Measurements from ENCODE around the gene ASGR2. TPM values are rescaled to one million over a fixed set of nuclear protein-coding genes. Genes with fewer than 3 reads are reported as not detected.
"Not testable (repeated sequence)": the region's sequence is repeated elsewhere in the genome, so short reads cannot be mapped to it uniquely, and the experiment has no call there.

ASGR2 gene, protein sequence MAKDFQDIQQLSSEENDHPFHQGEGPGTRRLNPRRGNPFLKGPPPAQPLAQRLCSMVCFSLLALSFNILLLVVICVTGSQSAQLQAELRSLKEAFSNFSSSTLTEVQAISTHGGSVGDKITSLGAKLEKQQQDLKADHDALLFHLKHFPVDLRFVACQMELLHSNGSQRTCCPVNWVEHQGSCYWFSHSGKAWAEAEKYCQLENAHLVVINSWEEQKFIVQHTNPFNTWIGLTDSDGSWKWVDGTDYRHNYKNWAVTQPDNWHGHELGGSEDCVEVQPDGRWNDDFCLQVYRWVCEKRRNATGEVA
- total RNA-seq: not detected in 2 replicates

DNA sequence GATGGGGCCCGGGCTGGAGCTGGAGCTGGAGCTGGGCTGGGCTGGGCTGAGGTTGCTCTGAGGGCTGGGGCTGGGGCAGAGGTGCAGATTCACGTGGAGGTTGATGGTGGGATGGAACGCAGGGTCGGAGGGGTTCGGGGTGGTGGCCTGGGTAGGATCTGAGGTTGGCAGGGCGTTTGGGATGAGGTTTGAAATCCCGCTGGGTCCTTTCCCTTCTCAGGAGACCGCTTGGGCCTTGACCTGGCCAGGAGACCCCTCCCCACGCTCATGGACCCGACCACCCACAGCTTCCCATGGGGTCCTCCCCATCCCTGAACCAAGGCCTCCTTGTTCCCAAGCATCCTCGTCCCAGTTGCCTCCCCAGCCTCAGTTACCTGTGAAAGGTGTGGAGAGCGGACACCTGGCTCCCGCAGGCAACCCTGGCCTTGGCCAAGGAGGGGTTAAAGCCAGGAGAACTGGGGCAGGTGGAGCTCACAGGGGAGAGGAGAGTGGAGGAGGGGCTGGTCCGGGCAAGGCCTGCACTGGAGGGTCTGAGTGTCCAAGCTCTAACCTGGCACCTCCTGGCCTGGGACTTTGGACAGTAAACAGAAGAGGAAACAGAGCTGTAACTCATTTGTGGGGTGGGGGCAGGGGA is at the start of gene ASGR2:
Gene ASGR2, minus strand, starts transcription at position 582 of the 634 bp plus-strand sequence. CDS start 582 bp downstream, outside the sequence.
- DNase-seq (ENCODE audit: low read depth): no peak
- TF ChIP-seq, protein P1, sequence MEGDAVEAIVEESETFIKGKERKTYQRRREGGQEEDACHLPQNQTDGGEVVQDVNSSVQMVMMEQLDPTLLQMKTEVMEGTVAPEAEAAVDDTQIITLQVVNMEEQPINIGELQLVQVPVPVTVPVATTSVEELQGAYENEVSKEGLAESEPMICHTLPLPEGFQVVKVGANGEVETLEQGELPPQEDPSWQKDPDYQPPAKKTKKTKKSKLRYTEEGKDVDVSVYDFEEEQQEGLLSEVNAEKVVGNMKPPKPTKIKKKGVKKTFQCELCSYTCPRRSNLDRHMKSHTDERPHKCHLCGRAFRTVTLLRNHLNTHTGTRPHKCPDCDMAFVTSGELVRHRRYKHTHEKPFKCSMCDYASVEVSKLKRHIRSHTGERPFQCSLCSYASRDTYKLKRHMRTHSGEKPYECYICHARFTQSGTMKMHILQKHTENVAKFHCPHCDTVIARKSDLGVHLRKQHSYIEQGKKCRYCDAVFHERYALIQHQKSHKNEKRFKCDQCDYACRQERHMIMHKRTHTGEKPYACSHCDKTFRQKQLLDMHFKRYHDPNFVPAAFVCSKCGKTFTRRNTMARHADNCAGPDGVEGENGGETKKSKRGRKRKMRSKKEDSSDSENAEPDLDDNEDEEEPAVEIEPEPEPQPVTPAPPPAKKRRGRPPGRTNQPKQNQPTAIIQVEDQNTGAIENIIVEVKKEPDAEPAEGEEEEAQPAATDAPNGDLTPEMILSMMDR (IDR thresholded peaks at IDR 0.05; ENCODE audit: insufficient read depth, low read length, poor library complexity, severe bottlenecking): no peak
- H3K4me3 ChIP-seq (ENCODE audit: low read depth, low read length): no peak within 1 kb of the TSS
- H3K27me3 ChIP-seq (ENCODE audit: control insufficient read depth, insufficient read depth, low read length): peaks cover 5% of the 10 kb centered on the region
- H3K36me3 ChIP-seq (ENCODE audit: control insufficient read depth, insufficient read depth, low read length): no peaks in the 10 kb centered on the region

DNA sequence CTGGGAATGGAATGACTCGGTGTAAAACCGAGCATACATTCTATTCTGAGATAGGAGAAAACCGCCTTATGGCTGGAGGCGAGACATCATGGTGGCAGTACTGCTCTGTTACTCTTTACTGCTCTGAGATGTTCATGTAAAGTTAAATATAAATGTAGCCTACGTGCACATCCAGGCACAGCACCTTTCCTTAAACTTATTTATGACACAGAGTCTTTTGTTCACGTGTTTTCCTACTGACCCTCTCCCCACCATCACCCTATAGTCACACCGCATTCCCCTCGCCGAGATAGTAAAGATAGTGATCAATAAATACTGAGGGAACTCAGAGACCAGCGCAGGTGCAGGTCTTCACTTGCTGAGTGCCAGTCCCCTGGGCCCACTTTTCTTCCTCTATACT is 44.9 kb upstream of the ASGR2 start:
- not testable (repeated sequence) for H3K27me3 ChIP-seq (ENCODE audit: control insufficient read depth, insufficient read depth, low read length); H3K4me3 ChIP-seq (ENCODE audit: low read depth, low read length); H3K36me3 ChIP-seq (ENCODE audit: control insufficient read depth, insufficient read depth, low read length); DNase-seq (ENCODE audit: low read depth)

DNA sequence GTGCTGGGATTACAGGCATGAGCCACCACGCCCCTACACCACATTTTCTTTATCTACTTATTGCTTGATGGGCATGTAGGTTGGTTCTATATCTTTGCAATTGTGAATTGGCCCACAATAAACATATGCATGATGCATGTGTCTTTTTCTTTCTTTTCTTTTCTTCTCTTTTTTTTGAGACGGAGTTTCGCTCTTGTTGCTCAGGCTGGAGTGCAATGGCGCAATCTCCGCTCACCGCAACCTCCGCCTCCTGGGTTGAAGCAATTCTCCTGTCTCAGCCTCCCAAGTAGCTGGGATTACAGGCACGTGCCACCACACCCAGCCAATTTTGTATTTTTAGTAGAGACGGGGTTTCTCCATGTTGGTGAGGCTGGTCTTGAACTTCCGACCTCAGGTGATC is 43.8 kb upstream of the ASGR2 start:
- H3K27me3 ChIP-seq (ENCODE audit: control insufficient read depth, insufficient read depth, low read length); H3K36me3 ChIP-seq (ENCODE audit: control insufficient read depth, insufficient read depth, low read length); H3K4me3 ChIP-seq (ENCODE audit: low read depth, low read length); DNase-seq (ENCODE audit: low read depth): not testable (repeated sequence)

GRCh38 chr17:7156342-7156940 is 41.8 kb upstream of the ASGR2 start:
- Histone ChIP-seq H3K36me3 (ENCODE audit: control insufficient read depth, insufficient read depth, low read length) (no peaks in the 10 kb centered on the region), H3K27me3 (ENCODE audit: control insufficient read depth, insufficient read depth, low read length) (peaks cover 2% of the 10 kb centered on the region), H3K4me3 (ENCODE audit: low read depth, low read length) (no peak overlapping the region)
- DNase-seq (ENCODE audit: low read depth): no peak
- TF ChIP-seq, protein P1 (IDR thresholded peaks at IDR 0.05; ENCODE audit: insufficient read depth, low read length, poor library complexity, severe bottlenecking): no peak

GRCh38 chr17:7147772-7148171 is 33.1 kb upstream of the ASGR2 start:
- DNase-seq (ENCODE audit: low read depth): no peak
- TF ChIP-seq, protein P1 (IDR thresholded peaks at IDR 0.05; ENCODE audit: insufficient read depth, low read length, poor library complexity, severe bottlenecking): no peak
- Histone ChIP-seq H3K27me3 (ENCODE audit: control insufficient read depth, insufficient read depth, low read length) (peaks cover 6% of the 10 kb centered on the region), H3K4me3 (ENCODE audit: low read depth, low read length) (no peak overlapping the region), H3K36me3 (ENCODE audit: control insufficient read depth, insufficient read depth, low read length) (no peaks in the 10 kb centered on the region)

- TF ChIP-seq, protein P1 (IDR thresholded peaks at IDR 0.05; ENCODE audit: insufficient read depth, low read length, poor library complexity, severe bottlenecking): no peak
- no peak for DNase-seq (ENCODE audit: low read depth)
- Histone ChIP-seq H3K36me3 (ENCODE audit: control insufficient read depth, insufficient read depth, low read length) (no peaks in the 10 kb centered on the region), H3K4me3 (ENCODE audit: low read depth, low read length) (no peak overlapping the region), H3K27me3 (ENCODE audit: control insufficient read depth, insufficient read depth, low read length) (peaks cover 11% of the 10 kb centered on the region)
Observed at GRCh38 chr17:7146115-7146514, 31.5 kb upstream of the ASGR2 start.

Measured in kidney epithelial cell (primary cell).